HepG2 (cell line): ENCODE data around the gene SCAF11. TPM values are rescaled to one million over a fixed set of nuclear protein-coding genes. Genes with fewer than 3 reads are reported as not detected.

ENCODE experiments used
- FIP1L1 ChIP-seq: fragments of 200-400 bp; formaldehyde crosslinking; IDR thresholded peaks from 2 replicates; pipeline ENCODE4 v1.6.1; 2018; ENCODE audit warnings: low read depth, mild to moderate bottlenecking, low read length, moderate library complexity, borderline replicate concordance; ENCODE audit not compliant: insufficient read depth
- HOMEZ ChIP-seq: IDR thresholded peaks from 2 replicates; pipeline ENCODE4 v1.6.1; 2016; ENCODE audit warnings: low read depth
- ISX ChIP-seq: sonication (generic); formaldehyde crosslinking; conservative IDR thresholded peaks from 2 replicates; pipeline ENCODE4 v1.5.0; 2020; ENCODE audit warnings: missing genetic modification reagents
- KDM4B ChIP-seq: sonication (generic); formaldehyde crosslinking; IDR thresholded peaks from 2 replicates; pipeline ENCODE4 v1.4.0; 2020; ENCODE audit warnings: missing genetic modification reagents
- MNT ChIP-seq: fragments of 450-650 bp; IDR thresholded peaks from 2 replicates; pipeline ENCODE4 v1.6.1; 2016
- NCOA2 ChIP-seq: sonication (generic); formaldehyde crosslinking; IDR thresholded peaks from 2 replicates; pipeline ENCODE4 v1.8.0; 2022; ENCODE audit warnings: inconsistent platforms
- NFRKB ChIP-seq: fragments of 450-650 bp; IDR thresholded peaks from 2 replicates; pipeline ENCODE4 v1.6.1; 2017
- PAF1 ChIP-seq: IDR thresholded peaks from 2 replicates; pipeline ENCODE4 v1.6.1; 2016; ENCODE audit warnings: missing genetic modification reagents, missing compliant biosample characterization
- THAP9 ChIP-seq: sonication (generic); formaldehyde crosslinking; IDR thresholded peaks from 2 replicates; pipeline ENCODE4; 2020; ENCODE audit warnings: missing genetic modification reagents, mild to moderate bottlenecking, borderline replicate concordance
- TIGD3 ChIP-seq: sonication (generic); formaldehyde crosslinking; IDR thresholded peaks from 2 replicates; pipeline ENCODE4 v1.5.1; 2020; ENCODE audit warnings: mild to moderate bottlenecking, missing genetic modification reagents, borderline replicate concordance
- ZNF30 ChIP-seq: sonication (generic); formaldehyde crosslinking; IDR thresholded peaks from 2 replicates; pipeline ENCODE4 v1.5.0; 2020; ENCODE audit warnings: mild to moderate bottlenecking, missing genetic modification reagents
- ZNF362 ChIP-seq: sonication (generic); formaldehyde crosslinking; IDR thresholded peaks from 2 replicates; pipeline ENCODE4 v1.4.0; 2020; ENCODE audit warnings: missing genetic modification reagents, mild to moderate bottlenecking, borderline replicate concordance
- ZNF432 ChIP-seq: sonication (generic); formaldehyde crosslinking; IDR thresholded peaks from 2 replicates; pipeline ENCODE4 v1.5.0; 2020; ENCODE audit warnings: missing genetic modification reagents, mild to moderate bottlenecking, borderline replicate concordance
- ZNF619 ChIP-seq: sonication (generic); formaldehyde crosslinking; IDR thresholded peaks from 2 replicates; pipeline ENCODE4 v1.4.0; 2020; ENCODE audit warnings: mild to moderate bottlenecking, missing genetic modification reagents
- ZNF678 ChIP-seq: sonication (generic); formaldehyde crosslinking; IDR thresholded peaks from 2 replicates; pipeline ENCODE4 v1.4.0; 2020; ENCODE audit warnings: mild to moderate bottlenecking, missing genetic modification reagents
- polyA plus RNA-seq, 8 experiments: library from polyadenylated mRNA; depleted of rRNA in 3 of 8; stranded (reverse) in 7 of 8; unstranded in 1 of 8; fragments of >200 nt; fragmentation: Illumina TruSeq in 4 of 8; extraction: Trizol in 4 of 8; gene quantifications; 2 replicates each; pipeline versions ENCODE4 v1.2.1 to v1.2.3, GENCODE V29; 2011 to 2016; ENCODE audit warnings: low read depth in 4 of 8, missing spikeins in 1 of 8, mixed read lengths in 1 of 8; ENCODE audit not compliant: insufficient read depth in 1 of 8
- total RNA-seq, 5 experiments: library from RNA; depleted of rRNA; stranded (reverse); fragments of >200 nt; fragmentation: Illumina TruSeq; extraction: Trizol; gene quantifications; 2 replicates each; pipeline ENCODE4 v1.2.3, GENCODE V29; 2016; ENCODE audit warnings: low read depth in 1 of 5
- TF ChIP-seq, protein P1 (sequence below): sonication (generic); formaldehyde crosslinking; IDR thresholded peaks from 2 replicates; pipeline ENCODE4 v1.5.1; 2020; ENCODE audit warnings: mild to moderate bottlenecking, missing genetic modification reagents

The SCAF11 gene
- total and polyA plus RNA-seq, 2 of the 13 experiments (the other 11 are each of a cell fraction or from before 2014, with no cell fraction given), result 26.9 to 38.3 TPM

- TF ChIP-seq TIGD3 (CRISPR knock-in tag) (no peak), NCOA2 (CRISPR knock-in tag) (peak; percentile 75), THAP9 (CRISPR knock-in tag) (peak; percentile 79; the same call in 1 of the 2 replicates), ZNF678 (peak; percentile 51; the same call in 1 of the 2 replicates), ISX (CRISPR knock-in tag) (0 out of 2 replicates have a peak, but pooled peaks have one; percentile 49), ZNF432 (CRISPR knock-in tag) (no peak), KDM4B (CRISPR knock-in tag) (peak; percentile 83), FIP1L1 (0 out of 2 replicates have a peak, but pooled peaks have one; percentile 80), PAF1 (no peak), ZNF30 (CRISPR knock-in tag) (peak; percentile 32; the same call in 1 of the 2 replicates), ZNF362 (CRISPR knock-in tag) (peak; percentile 17; the same call in 1 of the 2 replicates), ZNF619 (peak; percentile 54), HOMEZ (CRISPR knock-in tag) (peak; percentile 88; the same call in 1 of the 2 replicates), MNT (peak; percentile 88), NFRKB (0 out of 2 replicates have a peak, but pooled peaks have one; percentile 9)
- TF ChIP-seq, protein P1, sequence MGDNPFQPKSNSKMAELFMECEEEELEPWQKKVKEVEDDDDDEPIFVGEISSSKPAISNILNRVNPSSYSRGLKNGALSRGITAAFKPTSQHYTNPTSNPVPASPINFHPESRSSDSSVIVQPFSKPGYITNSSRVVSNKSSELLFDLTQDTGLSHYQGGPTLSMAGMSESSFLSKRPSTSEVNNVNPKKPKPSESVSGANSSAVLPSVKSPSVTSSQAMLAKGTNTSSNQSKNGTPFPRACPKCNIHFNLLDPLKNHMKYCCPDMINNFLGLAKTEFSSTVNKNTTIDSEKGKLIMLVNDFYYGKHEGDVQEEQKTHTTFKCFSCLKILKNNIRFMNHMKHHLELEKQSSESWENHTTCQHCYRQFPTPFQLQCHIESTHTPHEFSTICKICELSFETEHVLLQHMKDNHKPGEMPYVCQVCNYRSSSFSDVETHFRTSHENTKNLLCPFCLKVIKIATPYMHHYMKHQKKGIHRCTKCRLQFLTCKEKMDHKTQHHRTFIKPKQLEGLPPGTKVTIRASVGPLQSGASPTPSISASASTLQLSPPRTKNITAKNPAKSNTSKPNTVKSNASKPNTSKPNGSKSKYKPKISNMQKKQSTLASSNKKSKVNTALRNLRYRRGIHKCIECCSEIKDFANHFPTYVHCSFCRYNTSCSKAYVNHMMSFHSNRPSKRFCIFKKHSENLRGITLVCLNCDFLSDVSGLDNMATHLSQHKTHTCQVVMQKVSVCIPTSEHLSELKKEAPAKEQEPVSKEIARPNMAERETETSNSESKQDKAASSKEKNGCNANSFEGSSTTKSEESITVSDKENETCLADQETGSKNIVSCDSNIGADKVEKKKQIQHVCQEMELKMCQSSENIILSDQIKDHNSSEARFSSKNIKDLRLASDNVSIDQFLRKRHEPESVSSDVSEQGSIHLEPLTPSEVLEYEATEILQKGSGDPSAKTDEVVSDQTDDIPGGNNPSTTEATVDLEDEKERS (CRISPR knock-in tag), result peak; percentile 59
Observed at GRCh38 chr12:45990468-45991283, at the start of gene SCAF11 (continued).
